IPS-18a (cell line): ENCODE data around the gene PIGN.
A peak's percentile ranks its signal among the peaks of the same experiment; 100 is the strongest.

ENCODE experiments used
- H3K27ac ChIP-seq: one replicate; pipeline ENCODE4 v1.5.1; 2013; ENCODE audit warnings: low read length
- H3K27me3 ChIP-seq: one replicate; pipeline ENCODE4 v1.6.1; 2013; ENCODE audit warnings: mild to moderate bottlenecking, low read length; ENCODE audit not compliant: control insufficient read depth, insufficient read depth
- H3K36me3 ChIP-seq: one replicate; pipeline ENCODE4 v1.6.1; 2013; ENCODE audit warnings: low read depth, low read length; ENCODE audit not compliant: control insufficient read depth
- H3K4me1 ChIP-seq: one replicate; pipeline ENCODE4 v1.6.1; 2013; ENCODE audit warnings: low read depth, low read length; ENCODE audit not compliant: control insufficient read depth
- H3K4me3 ChIP-seq: one replicate; pipeline ENCODE4 v1.5.1; 2013; ENCODE audit warnings: low read length
- H3K9ac ChIP-seq: one replicate; pipeline ENCODE4 v1.6.1; 2013; ENCODE audit warnings: mild to moderate bottlenecking, low read length, moderate library complexity
- H3K9me3 ChIP-seq: one replicate; pipeline ENCODE4 v1.6.1; 2013; ENCODE audit warnings: low read depth, low read length; ENCODE audit not compliant: control insufficient read depth

Gene PIGN

GRCh38 chr18:62024983-62025382 lies 161.9 kb downstream of the PIGN start:
- Histone ChIP-seq H3K4me3 (no peak overlapping the region), H3K27ac (no peak overlapping the region), H3K9me3 (no peaks in the 10 kb centered on the region), H3K27me3 (no peaks in the 10 kb centered on the region), H3K4me1 (peaks cover 7% of the 10 kb centered on the region), H3K9ac (no peak overlapping the region), H3K36me3 (no peaks in the 10 kb centered on the region)

GRCh38 chr18:62023536-62023935 lies 163.3 kb downstream of the PIGN start:
- Histone ChIP-seq H3K4me3 (no peak overlapping the region), H3K27me3 (no peaks in the 10 kb centered on the region), H3K36me3 (no peaks in the 10 kb centered on the region), H3K9me3 (no peaks in the 10 kb centered on the region), H3K4me1 (peaks cover 7% of the 10 kb centered on the region), H3K9ac (no peak overlapping the region), H3K27ac (no peak overlapping the region)

GRCh38 chr18:62018759-62019041 lies 168.2 kb downstream of the PIGN start:
- Histone ChIP-seq H3K36me3 (no peaks in the 10 kb centered on the region), H3K27ac (no peak overlapping the region), H3K4me1 (no peaks in the 10 kb centered on the region), H3K9me3 (no peaks in the 10 kb centered on the region), H3K27me3 (no peaks in the 10 kb centered on the region), H3K9ac (no peak overlapping the region), H3K4me3 (no peak overlapping the region)

GRCh38 chr18:62018034-62018758 lies 168.7 kb downstream of the PIGN start:
- no peaks in the 10 kb centered on the region for H3K27me3 ChIP-seq
- no peaks in the 10 kb centered on the region for H3K9me3 ChIP-seq
- no peak overlapping the region for H3K9ac ChIP-seq
- H3K36me3 ChIP-seq = no peaks in the 10 kb centered on the region
- no peaks in the 10 kb centered on the region for H3K4me1 ChIP-seq
- no peak overlapping the region for H3K27ac ChIP-seq
- H3K4me3 ChIP-seq = no peak overlapping the region

- no peaks in the 10 kb centered on the region for H3K4me1 ChIP-seq
- no peak overlapping the region for H3K9ac ChIP-seq
- H3K9me3 ChIP-seq = no peaks in the 10 kb centered on the region
- H3K4me3 ChIP-seq = no peak overlapping the region
- no peaks in the 10 kb centered on the region for H3K27me3 ChIP-seq
- no peak overlapping the region for H3K27ac ChIP-seq
- H3K36me3 ChIP-seq = no peaks in the 10 kb centered on the region
Observed at GRCh38 chr18:62017618-62018017, 169.2 kb downstream of the PIGN start.

- no peaks in the 10 kb centered on the region for H3K27me3 ChIP-seq
- no peak overlapping the region for H3K27ac ChIP-seq
- no peaks in the 10 kb centered on the region for H3K36me3 ChIP-seq
- no peaks in the 10 kb centered on the region for H3K9me3 ChIP-seq
- no peak overlapping the region for H3K4me3 ChIP-seq
- H3K4me1 ChIP-seq = no peaks in the 10 kb centered on the region
- no peak overlapping the region for H3K9ac ChIP-seq
Observed at GRCh38 chr18:62011416-62011815, 175.4 kb downstream of the PIGN start.

- Histone ChIP-seq H3K9me3 (peaks cover 10% of the 10 kb centered on the region), H3K27ac (no peak overlapping the region), H3K4me1 (no peaks in the 10 kb centered on the region), H3K27me3 (no peaks in the 10 kb centered on the region), H3K36me3 (no peaks in the 10 kb centered on the region), H3K9ac (no peak overlapping the region), H3K4me3 (no peak overlapping the region)
Observed at GRCh38 chr18:62009521-62009920, 177.3 kb downstream of the PIGN start.

GRCh38 chr18:62001396-62001795 lies 185.5 kb downstream of the PIGN start:
- no peaks in the 10 kb centered on the region for H3K27me3 ChIP-seq
- no peak overlapping the region for H3K9ac ChIP-seq
- no peaks in the 10 kb centered on the region for H3K36me3 ChIP-seq
- H3K27ac ChIP-seq = peak overlapping the region; percentile 36
- H3K4me3 ChIP-seq = peak overlapping the region; percentile 17
- H3K9me3 ChIP-seq = peaks cover 37% of the 10 kb centered on the region
- peaks cover 10% of the 10 kb centered on the region for H3K4me1 ChIP-seq

- Histone ChIP-seq H3K27ac (no peak overlapping the region), H3K4me1 (peaks cover 10% of the 10 kb centered on the region), H3K4me3 (no peak overlapping the region), H3K36me3 (no peaks in the 10 kb centered on the region), H3K9ac (no peak overlapping the region), H3K27me3 (no peaks in the 10 kb centered on the region), H3K9me3 (peaks cover 28% of the 10 kb centered on the region)
Observed at GRCh38 chr18:61998957-61999356, 187.9 kb downstream of the PIGN start.

- H3K27ac ChIP-seq = no peak overlapping the region
Observed at GRCh38 chr18:61998335-61998734, 188.5 kb downstream of the PIGN start.

GRCh38 chr18:61995618-61996017 lies 191.2 kb downstream of the PIGN start:
- Histone ChIP-seq H3K9me3 (peaks cover 11% of the 10 kb centered on the region), H3K27ac (no peak overlapping the region)

More at GRCh38 chr18:61998335-61998734, 188.5 kb downstream of the PIGN start:
- H3K9me3 ChIP-seq = peaks cover 28% of the 10 kb centered on the region
- H3K9ac ChIP-seq = no peak overlapping the region
- no peaks in the 10 kb centered on the region for H3K36me3 ChIP-seq
- H3K4me3 ChIP-seq = no peak overlapping the region
- H3K27me3 ChIP-seq = no peaks in the 10 kb centered on the region
- peaks cover 10% of the 10 kb centered on the region for H3K4me1 ChIP-seq

GRCh38 chr18:61993831-61994230 lies 193.0 kb downstream of the PIGN start:
- no peak overlapping the region for H3K4me3 ChIP-seq
- no peaks in the 10 kb centered on the region for H3K27me3 ChIP-seq
- H3K4me1 ChIP-seq = peaks cover 7% of the 10 kb centered on the region
- no peak overlapping the region for H3K27ac ChIP-seq
- H3K9ac ChIP-seq = no peak overlapping the region
- no peaks in the 10 kb centered on the region for H3K9me3 ChIP-seq
- H3K36me3 ChIP-seq = no peaks in the 10 kb centered on the region

More at GRCh38 chr18:61995618-61996017, 191.2 kb downstream of the PIGN start:
- no peaks in the 10 kb centered on the region for H3K27me3 ChIP-seq
- H3K4me3 ChIP-seq = no peak overlapping the region
- H3K36me3 ChIP-seq = no peaks in the 10 kb centered on the region
- no peak overlapping the region for H3K9ac ChIP-seq
- H3K4me1 ChIP-seq = peaks cover 10% of the 10 kb centered on the region
